ENCODE measurements around the gene DLGAP4.

DLGAP4 gene

GRCh38 chr20:36525620-36526365, 219.7 kb downstream of the DLGAP4 start:
- ChIA-PET POLR2A (no interaction called here), CTCF (no interaction called here)
- TF ChIP-seq, protein P1, sequence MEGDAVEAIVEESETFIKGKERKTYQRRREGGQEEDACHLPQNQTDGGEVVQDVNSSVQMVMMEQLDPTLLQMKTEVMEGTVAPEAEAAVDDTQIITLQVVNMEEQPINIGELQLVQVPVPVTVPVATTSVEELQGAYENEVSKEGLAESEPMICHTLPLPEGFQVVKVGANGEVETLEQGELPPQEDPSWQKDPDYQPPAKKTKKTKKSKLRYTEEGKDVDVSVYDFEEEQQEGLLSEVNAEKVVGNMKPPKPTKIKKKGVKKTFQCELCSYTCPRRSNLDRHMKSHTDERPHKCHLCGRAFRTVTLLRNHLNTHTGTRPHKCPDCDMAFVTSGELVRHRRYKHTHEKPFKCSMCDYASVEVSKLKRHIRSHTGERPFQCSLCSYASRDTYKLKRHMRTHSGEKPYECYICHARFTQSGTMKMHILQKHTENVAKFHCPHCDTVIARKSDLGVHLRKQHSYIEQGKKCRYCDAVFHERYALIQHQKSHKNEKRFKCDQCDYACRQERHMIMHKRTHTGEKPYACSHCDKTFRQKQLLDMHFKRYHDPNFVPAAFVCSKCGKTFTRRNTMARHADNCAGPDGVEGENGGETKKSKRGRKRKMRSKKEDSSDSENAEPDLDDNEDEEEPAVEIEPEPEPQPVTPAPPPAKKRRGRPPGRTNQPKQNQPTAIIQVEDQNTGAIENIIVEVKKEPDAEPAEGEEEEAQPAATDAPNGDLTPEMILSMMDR (IDR thresholded peaks at IDR 0.05; ENCODE audit: control extremely low read depth, extremely low read depth, low read depth, missing control alignments) = no peak
- no peak for DNase-seq (ENCODE audit: extremely low spot score)

DNA sequence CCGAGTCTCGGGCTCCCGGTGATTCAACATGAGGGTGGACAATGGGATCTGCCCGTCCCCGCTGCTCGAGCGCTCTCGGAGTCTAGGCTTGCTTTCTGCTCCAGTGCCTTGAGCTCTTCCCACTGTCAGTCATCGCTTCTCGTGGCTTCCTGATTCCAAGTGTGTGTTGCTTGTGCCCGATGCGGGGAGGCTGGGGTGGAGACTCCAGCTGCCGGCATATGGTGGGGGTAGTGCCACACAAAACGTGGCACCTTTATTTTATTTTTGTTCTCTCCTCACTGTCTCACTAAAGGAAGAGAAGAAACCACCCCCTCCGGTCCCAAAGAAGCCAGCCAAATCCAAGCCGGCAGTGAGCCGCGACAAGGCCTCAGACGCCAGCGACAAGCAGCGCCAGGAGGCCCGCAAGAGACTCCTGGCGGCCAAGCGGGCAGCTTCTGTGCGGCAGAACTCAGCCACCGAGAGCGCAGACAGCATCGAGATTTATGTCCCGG, 220.4 kb downstream of the DLGAP4 start:
- POLR2A ChIA-PET = no interaction called here
- no peak for DNase-seq (ENCODE audit: extremely low spot score)
- CTCF ChIA-PET = interaction anchor here (1.1 kb wide), 1 partner anchor 8 kb away, joined by 3 read pairs; no protein-coding TSS in a partner anchor
- TF ChIP-seq, protein P1 (IDR thresholded peaks at IDR 0.05; ENCODE audit: control extremely low read depth, extremely low read depth, low read depth, missing control alignments) = no peak

GRCh38 chr20:36527331-36528125, 221.4 kb downstream of the DLGAP4 start:
- DNase-seq (ENCODE audit: extremely low spot score) = no peak
- ChIA-PET CTCF (interaction anchor here (1.1 kb wide), 1 partner anchor 9 kb away, joined by 3 read pairs; no protein-coding TSS in a partner anchor), POLR2A (no interaction called here)
- TF ChIP-seq, protein P1 (IDR thresholded peaks at IDR 0.05; ENCODE audit: control extremely low read depth, extremely low read depth, low read depth, missing control alignments) = no peak

- ChIA-PET POLR2A (no interaction called here), CTCF (interaction anchor here (0.9 kb wide), 1 partner anchor 12 kb away, joined by 3 read pairs; no protein-coding TSS in a partner anchor)
- TF ChIP-seq, protein P1 (IDR thresholded peaks at IDR 0.05; ENCODE audit: control extremely low read depth, extremely low read depth, low read depth, missing control alignments) = no peak
- DNase-seq (ENCODE audit: extremely low spot score) = no peak
Measured at GRCh38 chr20:36528176-36528874, 222.2 kb downstream of the DLGAP4 start.

- ChIA-PET CTCF (interaction anchor here (0.9 kb wide), 1 partner anchor 11 kb away, joined by 3 read pairs; no protein-coding TSS in a partner anchor), POLR2A (no interaction called here)
- no peak for DNase-seq (ENCODE audit: extremely low spot score)
- TF ChIP-seq, protein P1 (IDR thresholded peaks at IDR 0.05; ENCODE audit: control extremely low read depth, extremely low read depth, low read depth, missing control alignments) = no peak
Measured at GRCh38 chr20:36528875-36529417, 222.8 kb downstream of the DLGAP4 start.

- ChIA-PET POLR2A (no interaction called here), CTCF (interaction anchor here (1.3 kb wide), 1 partner anchor 14 kb away, joined by 4 read pairs; no protein-coding TSS in a partner anchor)
- no peak for DNase-seq (ENCODE audit: extremely low spot score)
- TF ChIP-seq, protein P1 (IDR thresholded peaks at IDR 0.05; ENCODE audit: control extremely low read depth, extremely low read depth, low read depth, missing control alignments) = no peak
Measured at GRCh38 chr20:36532388-36532787, 226.2 kb downstream of the DLGAP4 start.
